Mesenchymal stem cell (in vitro differentiated cells and primary cell): ENCODE measurements around the gene F11.
A peak's percentile ranks its signal among the peaks of the same experiment; 100 is the strongest.
"Not testable (repeated sequence)": the region's sequence is repeated elsewhere in the genome, so short reads cannot be mapped to it uniquely, and the experiment has no call there.

ENCODE experiments used
- DNase-seq: peaks from one replicate; pipeline ENCODE4 v3.0.0-alpha.2; 2013
- H2AFZ ChIP-seq: one replicate; pipeline ENCODE4 v1.6.1; 2013; ENCODE audit warnings: low read depth, mild to moderate bottlenecking, control low read depth, inconsistent platforms, low read length, moderate library complexity
- H2AK5ac ChIP-seq: 2 replicates; pipeline ENCODE4 v1.6.1; 2013; ENCODE audit warnings: low read length, moderate library complexity, mild to moderate bottlenecking, inconsistent platforms; ENCODE audit not compliant: severe bottlenecking
- H2BK120ac ChIP-seq: one replicate; pipeline ENCODE4 v1.6.1; 2013; ENCODE audit warnings: low read depth, mild to moderate bottlenecking, inconsistent platforms, low read length, moderate library complexity
- H2BK12ac ChIP-seq, 2 experiments: one replicate each; pipeline ENCODE4 v1.6.1; 2013; ENCODE audit warnings: inconsistent platforms in 2 of 2, low read length in 2 of 2, mild to moderate bottlenecking in 2 of 2, moderate library complexity in 2 of 2, control low read depth in 1 of 2
- H2BK15ac ChIP-seq: one replicate; pipeline ENCODE4 v1.6.1; 2013; ENCODE audit warnings: mild to moderate bottlenecking, low read depth, inconsistent platforms; ENCODE audit not compliant: poor library complexity, severe bottlenecking
- H2BK5ac ChIP-seq: 2 replicates; pipeline ENCODE4 v1.6.1; 2013; ENCODE audit warnings: low read depth, mild to moderate bottlenecking, low read length, control low read depth, inconsistent platforms; ENCODE audit not compliant: poor library complexity, severe bottlenecking
- H3K14ac ChIP-seq, 2 experiments: one replicate each; pipeline ENCODE4 v1.6.1; 2013; ENCODE audit warnings: inconsistent platforms in 2 of 2, low read length in 2 of 2, control low read depth in 1 of 2, mild to moderate bottlenecking in 1 of 2, moderate library complexity in 1 of 2
- H3K18ac ChIP-seq, 2 experiments: one replicate each; pipeline ENCODE4 v1.6.1; 2013; ENCODE audit warnings: inconsistent platforms in 2 of 2, low read length in 2 of 2, control low read depth in 1 of 2, low read depth in 1 of 2, mild to moderate bottlenecking in 1 of 2
- H3K23ac ChIP-seq, 2 experiments: one replicate each; pipeline ENCODE4 v1.6.1; 2013; ENCODE audit warnings: inconsistent platforms in 2 of 2, low read length in 2 of 2, mild to moderate bottlenecking in 2 of 2, moderate library complexity in 2 of 2, control low read depth in 1 of 2
- H3K27ac ChIP-seq: 2 replicates; pipeline ENCODE4 v1.5.1; 2013; ENCODE audit warnings: mild to moderate bottlenecking, moderate library complexity, low read length, control low read depth, inconsistent platforms; ENCODE audit not compliant: poor library complexity, severe bottlenecking
- H3K27me3 ChIP-seq, 2 experiments: 2 replicates each; pipeline versions ENCODE4 v1.6.1 to v1.7.0; 2013; ENCODE audit warnings: low read length in 2 of 2, mild to moderate bottlenecking in 2 of 2, moderate library complexity in 2 of 2, control low read depth in 1 of 2, inconsistent platforms in 1 of 2; ENCODE audit not compliant: control insufficient read depth in 1 of 2, insufficient read depth in 1 of 2
- H3K36me3 ChIP-seq, 2 experiments: 2 replicates each; pipeline versions ENCODE4 v1.6.1 to v1.7.0; 2013; ENCODE audit warnings: low read length in 2 of 2, control low read depth in 1 of 2, inconsistent platforms in 1 of 2, low read depth in 1 of 2, mild to moderate bottlenecking in 1 of 2; ENCODE audit not compliant: insufficient read depth in 2 of 2, control insufficient read depth in 1 of 2
- H3K4ac ChIP-seq, 2 experiments: one replicate each; pipeline ENCODE4 v1.6.1; 2013; ENCODE audit warnings: inconsistent platforms in 2 of 2, low read length in 2 of 2, mild to moderate bottlenecking in 2 of 2, moderate library complexity in 2 of 2, control low read depth in 1 of 2, low read depth in 1 of 2
- H3K4me1 ChIP-seq: 2 replicates; pipeline ENCODE4 v1.6.1; 2013; ENCODE audit warnings: low read depth, low read length, control low read depth; ENCODE audit not compliant: control insufficient read depth, insufficient read depth
- H3K4me2 ChIP-seq: 2 replicates; pipeline ENCODE4 v1.6.1; 2013; ENCODE audit warnings: low read length, mild to moderate bottlenecking, inconsistent platforms; ENCODE audit not compliant: poor library complexity, severe bottlenecking
- H3K4me3 ChIP-seq, 2 experiments: 2 replicates each; pipeline versions ENCODE4 v1.5.1 to v1.7.0; 2013; ENCODE audit warnings: low read length in 2 of 2, mild to moderate bottlenecking in 2 of 2, control low read depth in 1 of 2, low read depth in 1 of 2; ENCODE audit not compliant: insufficient read depth in 1 of 2
- H3K79me1 ChIP-seq: replicated peaks from 2 replicates; pipeline ENCODE4 v1.6.1; 2013; ENCODE audit warnings: mild to moderate bottlenecking, control low read depth, low read length, inconsistent platforms; ENCODE audit not compliant: poor library complexity, severe bottlenecking
- H3K9ac ChIP-seq: 2 replicates; pipeline ENCODE4 v1.7.0; 2013; ENCODE audit warnings: mild to moderate bottlenecking, low read length, moderate library complexity
- H3K9me3 ChIP-seq: 2 replicates; pipeline ENCODE4 v1.7.0; 2013; ENCODE audit warnings: mild to moderate bottlenecking, low read length; ENCODE audit not compliant: control insufficient read depth
- H4K8ac ChIP-seq: one replicate; pipeline ENCODE4 v1.6.1; 2013; ENCODE audit warnings: inconsistent platforms, mild to moderate bottlenecking, low read length, moderate library complexity
- H4K91ac ChIP-seq: one replicate; pipeline ENCODE4 v1.6.1; 2013; ENCODE audit warnings: mild to moderate bottlenecking, low read length, inconsistent platforms
- WGBS: methylation state at CpG from one replicate; pipeline ENCODE4 v1.1.7; 2013; ENCODE audit warnings: mixed read lengths; 5-methylcytosine and 5-hydroxymethylcytosine counted together

F11 gene

GRCh38 chr4:186244835-186245234, 21.2 kb upstream of the F11 start:
- H3K9me3 ChIP-seq = no peaks in the 10 kb centered on the region
- H3K9ac ChIP-seq = no peak overlapping the region
- H3K27ac ChIP-seq = no peak overlapping the region
- H2BK120ac ChIP-seq = no peak overlapping the region
- no peaks in the 10 kb centered on the region for H3K27me3 ChIP-seq
- no peak for DNase-seq
- H3K4me1 ChIP-seq = no peaks in the 10 kb centered on the region
- H3K36me3 ChIP-seq = no peaks in the 10 kb centered on the region
- H2BK15ac ChIP-seq = no peak overlapping the region
- no peak overlapping the region for H2AFZ ChIP-seq
- H3K4me2 ChIP-seq = no peak overlapping the region
- H3K79me1 ChIP-seq = no peaks in the 10 kb centered on the region
- no peak overlapping the region for H3K23ac ChIP-seq
- H4K8ac ChIP-seq = no peak overlapping the region
- H2BK12ac ChIP-seq = no peak overlapping the region
- WGBS = 70% methylated on average over 5 of the region's 5 CpGs
- no peak overlapping the region for H3K18ac ChIP-seq
- H2AK5ac ChIP-seq = no peak overlapping the region
- H3K14ac ChIP-seq = no peak overlapping the region
- H4K91ac ChIP-seq = no peak overlapping the region
- H2BK5ac ChIP-seq = no peak overlapping the region
- H3K4me3 ChIP-seq = no peak overlapping the region
- no peak overlapping the region for H3K4ac ChIP-seq

DNA sequence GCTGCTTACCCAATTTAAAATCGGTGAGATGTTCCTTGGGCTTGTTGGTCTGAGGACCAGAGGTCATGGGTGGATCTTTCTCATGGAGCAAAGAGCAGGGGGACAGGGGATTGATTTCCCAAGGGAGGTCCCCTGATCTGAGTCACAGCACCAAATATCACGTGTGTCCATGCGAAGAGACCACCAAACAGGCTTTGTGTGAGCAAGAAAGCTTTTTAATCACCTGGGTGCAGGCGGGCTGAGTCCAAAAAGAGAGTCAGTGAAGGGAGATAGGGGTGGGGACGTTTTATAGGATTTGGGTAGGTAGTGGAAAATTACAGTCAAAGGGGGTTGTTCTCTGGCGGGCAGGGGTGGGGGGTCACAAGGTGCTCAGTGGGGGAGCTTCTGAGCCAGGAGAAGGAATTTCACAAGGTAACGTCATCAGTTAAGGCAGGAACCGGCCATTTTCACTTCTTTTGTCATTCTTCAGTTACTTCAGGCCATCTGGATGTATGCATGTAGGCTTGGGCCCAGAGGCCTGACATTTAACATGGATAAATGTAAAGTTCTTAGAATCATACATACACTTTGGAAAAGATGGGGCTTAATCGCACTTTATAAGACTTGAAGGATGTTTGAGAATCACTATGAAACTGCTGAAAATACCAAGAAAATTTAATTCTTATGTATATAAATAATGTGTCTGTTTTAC, 18.8 kb upstream of the F11 start:
- H2AK5ac ChIP-seq, H2BK12ac ChIP-seq, H3K14ac ChIP-seq, H3K9me3 ChIP-seq, H3K23ac ChIP-seq, H2AFZ ChIP-seq, H2BK15ac ChIP-seq, H3K27ac ChIP-seq, H3K27me3 ChIP-seq, DNase-seq, H3K4me2 ChIP-seq, H3K18ac ChIP-seq, H3K36me3 ChIP-seq, H4K8ac ChIP-seq, H3K4me1 ChIP-seq, H2BK120ac ChIP-seq, H4K91ac ChIP-seq, H3K4me3 ChIP-seq, H3K4ac ChIP-seq, H3K79me1 ChIP-seq, H2BK5ac ChIP-seq, H3K9ac ChIP-seq: not testable (repeated sequence)
- WGBS = 52% methylated on average over 6 of the region's 9 CpGs

DNA sequence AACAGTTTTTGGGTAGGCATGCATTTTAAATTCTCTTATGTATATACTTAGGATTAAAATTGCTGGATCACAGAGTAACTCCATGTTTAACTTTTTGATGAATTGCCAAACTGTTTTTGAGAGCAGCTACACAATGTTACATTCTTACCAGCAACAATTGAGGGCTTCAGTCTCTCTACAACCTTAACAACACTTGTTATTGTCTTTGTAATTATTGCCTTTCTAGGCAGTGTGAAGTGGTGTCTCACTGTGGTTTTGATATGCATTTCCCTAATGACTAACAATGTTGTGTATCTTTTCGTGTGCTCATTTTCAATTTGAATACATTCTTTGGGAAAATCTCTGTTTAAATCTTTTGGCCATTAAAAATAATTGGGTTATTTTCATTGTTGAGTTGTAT, 17.3 kb upstream of the F11 start:
- Histone ChIP-seq H2AK5ac (no peak overlapping the region), H3K9me3 (no peaks in the 10 kb centered on the region), H2BK5ac (no peak overlapping the region), H3K9ac (no peak overlapping the region), H3K23ac (no peak overlapping the region), H3K4me2 (no peak overlapping the region), H2AFZ (no peak overlapping the region), H3K14ac (no peak overlapping the region), H2BK12ac (no peak overlapping the region), H3K27ac (no peak overlapping the region), H3K18ac (no peak overlapping the region), H4K91ac (no peak overlapping the region), H3K27me3 (no peaks in the 10 kb centered on the region), H2BK120ac (no peak overlapping the region), H3K4me3 (no peak overlapping the region), H4K8ac (no peak overlapping the region), H3K36me3 (no peaks in the 10 kb centered on the region), H2BK15ac (no peak overlapping the region), H3K4me1 (no peaks in the 10 kb centered on the region), H3K79me1 (no peaks in the 10 kb centered on the region), H3K4ac (no peak overlapping the region)
- WGBS = no CpG with 5 or more reads among the region's 1 CpG
- DNase-seq = no peak

DNA sequence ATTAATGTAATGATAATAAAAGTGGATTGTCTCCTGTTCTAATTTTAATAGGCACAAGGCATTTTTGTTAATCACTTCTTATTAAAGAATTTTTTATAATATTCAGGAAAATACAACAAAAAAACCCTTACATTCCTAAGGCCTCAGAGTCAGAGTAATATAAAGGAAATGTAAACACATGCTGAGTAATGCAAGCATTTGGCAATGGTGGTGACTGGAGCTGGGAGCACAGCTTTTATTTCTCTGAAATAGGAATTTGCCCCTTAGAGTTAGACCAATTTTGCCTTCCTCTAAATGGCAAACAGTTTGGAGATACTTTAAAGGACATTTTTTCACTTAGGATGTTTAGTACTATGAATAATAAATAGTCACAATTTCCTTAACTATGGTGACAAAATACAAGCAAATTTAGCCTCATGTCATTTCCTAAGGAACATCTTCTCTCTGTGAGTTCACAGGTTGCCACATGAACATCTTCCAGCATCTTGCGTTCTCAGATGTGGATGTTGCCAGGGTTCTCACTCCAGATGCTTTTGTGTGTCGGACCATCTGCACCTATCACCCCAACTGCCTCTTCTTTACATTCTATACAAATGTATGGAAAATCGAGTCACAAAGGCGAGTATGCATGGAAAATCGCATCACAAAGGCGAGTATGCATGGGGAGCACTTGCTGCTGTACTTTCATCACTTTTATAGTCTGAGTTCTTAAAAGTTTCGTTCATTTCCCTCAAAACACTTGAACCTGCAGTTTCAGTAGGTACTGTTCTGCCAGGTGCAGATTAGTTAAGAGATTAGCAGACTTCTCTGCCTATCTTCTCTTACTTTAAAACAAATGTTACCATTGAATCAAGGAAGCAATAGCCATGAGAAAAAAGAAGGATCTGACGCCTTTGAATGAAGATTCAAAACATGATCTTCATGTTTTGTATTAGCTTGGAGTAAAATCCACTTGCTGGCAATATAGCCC, 15.9 kb upstream of the F11 start:
- H3K27ac ChIP-seq = no peak overlapping the region
- H3K4me3 ChIP-seq = no peak overlapping the region
- H3K9ac ChIP-seq = no peak overlapping the region
- H3K14ac ChIP-seq = no peak overlapping the region
- H3K79me1 ChIP-seq = no peaks in the 10 kb centered on the region
- H2BK15ac ChIP-seq = no peak overlapping the region
- H3K18ac ChIP-seq = no peak overlapping the region
- WGBS = 63% methylated on average over 6 of the region's 8 CpGs
- no peaks in the 10 kb centered on the region for H3K27me3 ChIP-seq
- H3K9me3 ChIP-seq = no peaks in the 10 kb centered on the region
- peak overlapping the region; percentile 61 for H2AFZ ChIP-seq
- H2BK12ac ChIP-seq = peak overlapping the region in 1 of 2 experiments; percentile 31
- no peak overlapping the region for H3K23ac ChIP-seq
- H2AK5ac ChIP-seq = no peak overlapping the region
- no peak overlapping the region for H4K91ac ChIP-seq
- no peak overlapping the region for H2BK5ac ChIP-seq
- H3K4me2 ChIP-seq = no peak overlapping the region
- no peak overlapping the region for H3K4ac ChIP-seq
- H3K4me1 ChIP-seq = no peaks in the 10 kb centered on the region
- no peak overlapping the region for H4K8ac ChIP-seq
- no peaks in the 10 kb centered on the region for H3K36me3 ChIP-seq
- DNase-seq = peak; percentile 66
- H2BK120ac ChIP-seq = no peak overlapping the region
